Endothelial cell of hepatic sinusoid (primary cell): ENCODE data around the gene ALG14.
"Not testable (repeated sequence)": the region's sequence is repeated elsewhere in the genome, so short reads cannot be mapped to it uniquely, and the experiment has no call there.

Experiments used
- in situ Hi-C: cut with HindIII; loops from 2 replicates; pipeline ENCODE4 v1.10.0; 2017; ENCODE audit warnings: low sequenced_read_pairs

Gene ALG14

GRCh38 chr1:95047624-95048023, 25.1 kb downstream of the ALG14 start:
- in situ Hi-C loops: loop anchor here (25.0 kb wide), 1 partner anchor 185 kb away; no protein-coding TSS in a partner anchor

DNA sequence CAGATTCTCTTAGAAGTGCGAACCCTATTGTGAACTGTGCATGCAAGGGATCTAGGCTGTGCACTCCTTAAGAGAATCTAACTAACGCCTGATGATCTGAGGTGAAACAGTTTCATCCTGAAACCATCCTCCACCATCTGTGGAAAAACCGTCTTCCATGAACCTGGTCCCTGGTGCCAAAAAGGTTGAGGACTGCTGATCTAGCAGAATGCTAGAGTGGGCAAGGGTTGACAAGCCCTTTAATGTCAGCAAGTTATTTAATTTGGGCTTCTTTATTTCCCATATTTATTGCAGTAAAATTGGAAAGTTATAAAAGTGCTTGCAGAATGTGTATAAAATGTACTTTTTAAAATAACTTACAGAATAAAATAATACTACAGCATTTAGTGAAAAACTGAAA, 26.4 kb downstream of the ALG14 start:
- in situ Hi-C loops: loop anchor here (25.0 kb wide), 1 partner anchor 184 kb away; no protein-coding TSS in a partner anchor

DNA sequence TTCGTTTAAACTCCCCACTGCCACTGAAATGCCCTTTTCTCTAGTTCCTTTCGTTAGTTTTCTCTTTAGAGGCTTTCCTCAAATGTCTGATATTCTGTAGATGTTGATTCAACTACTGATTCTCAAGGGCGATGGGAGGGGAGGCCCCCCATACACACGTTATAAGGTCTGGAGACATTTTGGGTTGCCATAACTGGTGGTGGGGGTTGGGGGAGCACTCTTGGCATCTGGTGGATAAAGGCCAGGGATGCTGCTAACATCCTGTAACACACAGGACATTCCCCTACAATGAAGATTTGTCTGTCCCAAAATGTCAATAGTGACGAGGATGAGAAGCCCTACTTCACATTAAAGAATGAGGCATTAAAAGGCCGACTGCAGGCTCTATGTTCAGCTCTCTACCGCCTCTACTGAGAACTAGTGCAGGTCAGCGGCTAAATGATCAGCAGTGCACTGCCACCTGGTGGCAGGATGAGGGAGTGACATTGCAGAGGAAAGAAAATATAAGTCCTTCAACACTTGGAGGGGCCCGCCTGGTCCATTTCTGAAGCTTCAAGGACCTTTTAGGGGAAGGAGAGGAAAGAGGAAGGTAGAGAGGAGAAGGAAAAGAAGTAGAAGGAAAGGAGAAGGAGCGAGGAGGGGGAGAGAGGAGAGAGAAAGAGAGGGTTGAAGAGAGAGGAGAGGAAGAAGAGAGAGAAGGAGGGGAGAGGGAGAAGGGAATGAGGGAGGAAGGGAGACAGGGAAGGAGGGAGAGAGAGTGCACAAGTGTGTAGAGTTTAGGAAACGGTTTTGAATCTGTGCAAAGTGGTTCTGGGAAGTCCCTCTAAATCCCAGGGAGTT, 29.4 kb downstream of the ALG14 start:
- in situ Hi-C loops: loop anchor here (25.0 kb wide), 1 partner anchor 181 kb away; no protein-coding TSS in a partner anchor

GRCh38 chr1:95042286-95042685, 30.5 kb downstream of the ALG14 start:
- in situ Hi-C loops: loop anchor here (25.0 kb wide), 1 partner anchor 180 kb away; no protein-coding TSS in a partner anchor

DNA sequence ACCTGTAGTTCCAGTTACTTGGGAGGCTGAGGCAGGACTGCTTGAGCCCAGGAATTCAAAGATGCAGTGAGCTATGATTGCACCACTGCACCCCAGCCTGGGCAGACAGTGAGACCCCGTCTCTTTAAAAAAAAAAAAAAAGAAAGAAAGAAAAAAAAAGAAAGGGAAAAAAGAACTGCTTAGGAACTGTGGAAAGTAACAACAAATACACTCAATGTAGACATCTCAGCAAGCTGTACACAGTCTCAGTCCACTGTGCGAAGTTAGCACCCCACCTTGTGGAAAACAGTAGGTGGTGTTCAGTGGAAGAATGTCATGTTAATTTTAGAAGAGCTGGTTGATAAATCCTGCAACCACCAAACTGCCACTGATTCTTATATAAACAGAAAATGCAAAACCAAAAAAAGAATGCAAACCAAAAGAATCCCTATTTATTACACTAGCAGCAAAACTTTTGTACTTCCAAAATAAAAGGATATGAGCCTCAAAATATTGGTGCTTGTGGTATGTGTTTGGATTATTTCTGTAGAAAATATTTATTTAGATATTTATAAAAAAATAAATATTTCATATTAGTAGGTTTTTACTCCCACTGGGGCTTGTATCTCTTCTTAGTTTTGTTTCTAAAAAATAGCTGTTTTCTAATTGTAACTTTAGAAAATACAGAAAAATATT, 31.1 kb downstream of the ALG14 start:
- in situ Hi-C loops: loop anchor here (25.0 kb wide), 1 partner anchor 179 kb away; no protein-coding TSS in a partner anchor

DNA sequence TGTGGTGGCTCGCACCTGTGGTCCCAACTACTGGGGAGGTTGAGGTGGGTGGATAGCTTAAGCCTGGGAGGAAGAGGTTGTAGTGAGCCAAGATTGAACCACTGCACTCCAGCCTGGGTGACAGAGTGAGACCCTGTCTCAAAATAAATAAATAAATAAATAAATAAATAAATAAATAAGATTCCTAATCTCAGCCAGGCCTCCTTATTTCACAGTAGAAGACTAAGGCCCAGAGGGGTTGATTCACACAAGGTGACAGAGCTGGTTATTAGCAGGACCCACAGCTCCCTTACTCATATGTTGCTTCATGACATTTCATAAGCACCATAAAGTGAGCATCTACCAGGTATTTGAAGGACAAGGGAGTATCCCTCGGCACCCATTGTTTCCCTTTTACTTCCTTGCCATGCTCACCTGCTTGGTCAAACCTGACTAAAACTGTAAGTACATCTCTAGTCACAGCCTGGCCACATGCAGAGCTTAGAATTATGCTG, 32.7 kb downstream of the ALG14 start:
- in situ Hi-C loops: loop anchor here (25.0 kb wide), 1 partner anchor 178 kb away; no protein-coding TSS in a partner anchor

GRCh38 chr1:95039360-95040031, 33.3 kb downstream of the ALG14 start:
- in situ Hi-C loops: loop anchor here (25.0 kb wide), 1 partner anchor 177 kb away; no protein-coding TSS in a partner anchor

DNA sequence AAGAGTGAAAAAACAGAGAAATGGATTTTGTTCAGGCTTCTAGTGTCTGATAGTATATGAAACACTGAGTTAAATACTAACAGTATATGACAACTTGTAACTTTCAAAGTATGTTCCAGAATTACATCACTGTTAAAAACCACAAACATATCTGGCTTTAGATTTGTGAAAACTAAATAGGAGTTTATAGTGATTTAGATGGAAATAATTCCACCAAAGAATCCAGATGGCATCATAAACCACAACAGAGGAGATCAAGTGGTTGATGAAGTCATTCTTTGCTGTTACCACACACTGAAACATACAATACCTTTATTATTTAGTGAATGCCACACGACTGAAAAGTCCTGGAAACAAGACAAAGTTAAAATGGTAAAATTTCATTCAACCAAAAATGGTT, 37.2 kb downstream of the ALG14 start:
- in situ Hi-C loops: loop anchor here (25.0 kb wide), 1 partner anchor 173 kb away; no protein-coding TSS in a partner anchor

DNA sequence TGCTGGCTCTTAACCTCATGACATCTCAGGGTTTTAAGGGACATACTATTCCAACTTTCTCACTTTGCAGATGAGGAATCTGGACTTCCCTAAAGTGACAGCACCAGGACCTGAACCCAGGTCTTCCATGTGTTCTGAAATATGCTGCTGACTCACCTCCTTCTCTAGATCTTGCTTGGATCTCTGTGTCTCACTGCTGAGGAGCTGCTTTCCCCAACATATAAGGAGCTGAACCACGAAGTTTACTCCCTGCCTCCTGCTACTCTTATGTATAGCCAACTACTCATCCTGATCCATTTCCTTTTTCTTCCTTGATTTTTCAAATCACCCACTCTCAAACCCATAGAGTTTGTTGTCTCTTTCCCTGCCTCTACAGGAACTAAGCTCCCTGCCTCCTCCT, 38.2 kb downstream of the ALG14 start:
- in situ Hi-C loops: loop anchor here (25.0 kb wide), 1 partner anchor 172 kb away; no protein-coding TSS in a partner anchor

- in situ Hi-C loops: loop anchor here (25.0 kb wide), 1 partner anchor 172 kb away; no protein-coding TSS in a partner anchor
Observed at GRCh38 chr1:95033843-95034242, 38.9 kb downstream of the ALG14 start.

DNA sequence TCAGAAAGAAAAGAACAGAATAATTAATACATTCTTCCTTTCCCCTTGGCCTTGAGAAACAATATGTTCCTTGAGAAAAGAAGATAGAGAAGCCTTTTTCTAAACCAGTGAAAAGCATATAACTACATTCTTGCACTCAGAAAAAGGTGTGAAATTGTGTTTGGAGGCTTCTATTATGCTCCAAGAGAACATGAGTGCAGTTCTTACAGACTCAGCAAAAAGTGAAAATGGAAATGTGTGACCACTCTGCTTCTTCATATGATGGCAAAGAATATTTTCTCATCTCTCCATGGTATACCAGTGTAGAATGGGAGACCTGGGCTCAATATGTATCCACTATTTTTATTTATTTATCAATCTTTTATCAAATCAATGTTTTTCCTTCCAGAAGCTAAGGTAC, 43.2 kb downstream of the ALG14 start:
- in situ Hi-C loops: loop anchor here (25.0 kb wide), 1 partner anchor 167 kb away; no protein-coding TSS in a partner anchor

DNA sequence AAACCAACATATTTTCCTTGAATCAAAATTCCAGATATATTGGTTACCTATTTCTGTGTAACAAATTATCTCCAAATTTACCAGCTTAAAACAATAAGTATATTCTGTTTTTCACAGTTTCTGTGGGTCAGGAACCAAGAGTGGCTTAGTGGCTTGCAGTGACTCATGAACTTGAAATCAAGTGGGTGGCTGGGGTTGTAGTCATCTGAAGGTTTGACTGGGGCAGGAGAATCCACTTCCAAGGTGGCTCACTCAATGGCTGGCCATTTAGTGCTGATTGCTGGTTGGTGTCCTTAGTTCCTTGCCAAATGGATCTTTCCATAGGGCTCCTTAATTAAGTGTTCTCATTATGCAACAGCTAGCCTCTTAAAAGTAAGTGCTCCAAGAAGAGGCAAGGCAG, 43.8 kb downstream of the ALG14 start:
- in situ Hi-C loops: loop anchor here (25.0 kb wide), 1 partner anchor 167 kb away; no protein-coding TSS in a partner anchor

- in situ Hi-C loops: loop anchor here (25.0 kb wide), 1 partner anchor 165 kb away; no protein-coding TSS in a partner anchor
Observed at GRCh38 chr1:95027046-95027445, 45.7 kb downstream of the ALG14 start.

DNA sequence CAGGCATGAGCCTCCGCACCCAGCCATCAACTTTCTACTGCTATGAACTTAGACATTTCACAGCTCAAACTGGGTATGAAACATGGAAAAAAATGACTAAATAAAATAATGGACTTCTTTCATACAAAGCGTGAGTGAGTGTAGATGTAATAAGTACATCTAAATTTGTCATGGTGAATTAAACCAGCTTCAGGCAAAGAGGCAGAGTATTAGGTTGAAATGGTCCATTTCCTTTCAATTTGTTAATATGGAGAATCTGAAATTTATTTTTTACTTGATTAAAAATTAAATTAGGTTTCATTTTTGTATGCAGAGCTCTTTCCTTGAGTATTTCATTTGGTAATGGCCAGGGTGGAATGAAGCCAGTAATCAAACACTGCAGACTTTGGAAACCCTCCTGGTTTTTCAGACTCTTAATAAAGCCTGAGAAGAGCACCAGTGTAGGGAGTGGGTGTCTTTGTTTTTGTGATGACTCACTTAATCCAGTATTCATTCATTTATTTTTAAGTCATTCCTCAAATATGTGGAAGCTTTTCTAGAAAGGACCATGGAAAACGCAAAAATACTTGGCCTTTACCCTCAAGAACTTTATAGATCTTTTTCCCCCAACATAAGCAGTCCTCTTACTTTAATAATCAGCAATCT, 49.2 kb downstream of the ALG14 start:
- in situ Hi-C loops: no loop called here

GRCh38 chr1:95022644-95022926, 50.2 kb downstream of the ALG14 start:
- in situ Hi-C loops: no loop called here

GRCh38 chr1:95021805-95022643, 50.7 kb downstream of the ALG14 start:
- in situ Hi-C loops: no loop called here

DNA sequence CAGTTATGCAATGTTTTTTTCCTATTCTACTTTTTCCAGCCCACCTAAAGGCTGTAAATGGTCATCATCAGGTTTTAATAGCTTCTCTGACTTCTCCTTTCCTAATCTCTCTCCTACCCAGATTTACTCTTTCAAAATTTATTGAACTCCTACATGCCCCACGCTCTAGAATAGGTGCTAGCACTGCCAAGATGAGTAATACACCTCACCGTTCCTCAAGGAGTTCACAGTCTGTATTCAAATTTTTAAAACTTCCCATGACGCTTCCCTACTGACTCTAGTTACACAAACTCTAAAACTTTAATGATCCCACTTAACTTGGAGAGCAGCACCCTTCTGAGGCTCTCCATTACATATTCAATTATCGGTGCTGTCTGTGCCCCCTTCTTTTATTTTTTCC, 51.6 kb downstream of the ALG14 start:
- in situ Hi-C loops: no loop called here

DNA sequence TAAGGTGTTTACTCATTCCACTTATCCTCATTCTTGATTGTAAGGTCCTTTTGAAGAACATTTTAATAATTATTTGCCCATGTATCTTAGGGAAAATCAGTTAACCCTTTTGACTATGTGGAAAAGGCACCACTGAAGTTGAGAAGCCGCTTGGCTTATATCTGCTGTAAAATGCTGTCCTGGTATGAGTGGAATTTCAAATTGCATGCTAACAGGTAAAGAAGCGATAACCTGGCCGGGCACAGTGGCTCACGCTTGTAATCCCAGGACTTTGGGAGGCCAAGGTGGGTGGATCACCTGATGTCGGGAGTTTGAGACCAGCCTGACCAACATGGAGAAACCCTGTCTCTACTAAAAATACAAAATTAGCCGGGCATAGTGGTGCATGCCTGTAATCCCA, 53.3 kb downstream of the ALG14 start:
- in situ Hi-C loops: not testable (repeated sequence)

DNA sequence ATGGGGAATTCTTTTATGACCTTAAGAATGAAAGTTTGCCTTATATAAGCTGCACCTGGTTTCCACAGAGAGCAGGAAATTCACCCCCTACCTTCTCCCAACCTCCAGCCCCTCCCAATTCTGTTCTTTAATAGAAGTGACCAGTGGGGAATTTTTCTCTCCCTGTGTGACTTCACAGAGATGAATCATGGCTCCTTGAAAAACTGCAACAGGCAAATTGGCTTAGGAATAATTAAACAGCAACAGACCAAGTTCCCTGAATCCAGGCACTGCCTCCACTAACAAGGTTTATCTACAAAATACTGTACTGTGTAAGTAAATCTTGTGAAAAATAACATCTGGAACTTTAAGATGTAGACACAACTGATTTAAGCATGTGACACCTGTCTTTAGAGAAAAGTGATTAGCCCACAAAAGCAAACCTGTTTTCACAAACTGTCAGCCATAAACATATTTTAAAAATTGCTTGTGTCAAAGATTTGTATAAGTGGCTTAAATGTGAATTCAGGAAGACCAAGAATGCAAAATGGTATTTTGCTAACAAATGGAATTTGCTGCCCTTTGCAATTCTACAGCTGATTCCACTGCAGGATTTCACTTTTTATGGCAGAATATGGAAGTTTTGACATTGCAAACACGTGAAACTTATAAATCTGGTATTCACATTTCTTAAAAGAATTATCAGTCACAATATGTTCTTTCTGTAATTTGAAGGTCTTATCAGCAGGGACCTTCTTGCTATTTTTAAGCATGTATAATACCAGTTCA, 54.0 kb downstream of the ALG14 start:
- in situ Hi-C loops: no loop called here
